GM12865 (cell line): ENCODE measurements around the gene LRP1.

Experiments
- DNase-seq: peaks from one replicate; pipeline ENCODE4 v3.0.0; 2010; ENCODE audit warnings: low read depth
- H3K4me3 ChIP-seq: 2 replicates; pipeline ENCODE4 v1.5.1; 2011; ENCODE audit warnings: mild to moderate bottlenecking, low read depth, low read length, control low read depth
- CTCF ChIP-seq: IDR thresholded peaks from 2 replicates; pipeline ENCODE4 v1.5.1; 2011; ENCODE audit warnings: low read length, control low read depth, low read depth, inconsistent platforms; ENCODE audit not compliant: insufficient read depth; ENCODE audit errors: missing control alignments

The LRP1 gene

GRCh38 chr12:57145460-57146059, 17.3 kb downstream of the LRP1 start:
- no peak for DNase-seq
- TF ChIP-seq CTCF: no peak
- H3K4me3 ChIP-seq: no peak overlapping the region

- no peak for TF ChIP-seq CTCF
- H3K4me3 ChIP-seq: no peak overlapping the region
These were observed 17.8 kb downstream of the LRP1 start for GRCh38 chr12:57146092-57146491.

GRCh38 chr12:57146961-57147944, 19.0 kb downstream of the LRP1 start, which contains the start of gene LRP1-AS:
LRP1-AS (minus strand) TSS chr12:57147619.
- no peak for DNase-seq
- no peak within 1 kb of the TSS for H3K4me3 ChIP-seq
- no peak for TF ChIP-seq CTCF

More at GRCh38 chr12:57146092-57146491, 17.8 kb downstream of the LRP1 start:
- no peak for DNase-seq

- H3K4me3 ChIP-seq: no peak overlapping the region
- DNase-seq: no peak
- no peak for TF ChIP-seq CTCF
These were observed 20.4 kb downstream of the LRP1 start for GRCh38 chr12:57148469-57149244.

GRCh38 chr12:57149245-57149900, 21.1 kb downstream of the LRP1 start:
- TF ChIP-seq CTCF: no peak
- no peak overlapping the region for H3K4me3 ChIP-seq
- DNase-seq: no peak

GRCh38 chr12:57150400-57151000, 22.2 kb downstream of the LRP1 start:
- no peak overlapping the region for H3K4me3 ChIP-seq
- no peak for TF ChIP-seq CTCF
- no peak for DNase-seq
